Neutrophil (primary cell): ENCODE data around the gene PPIG.

Source experiments
- H3K27ac ChIP-seq: fragments of 200-600 bp; sonication (generic); 2 replicates; pipeline ENCODE4 v1.5.1; 2016; ENCODE audit warnings: mild to moderate bottlenecking, moderate library complexity
- H3K27me3 ChIP-seq: fragments of 200-600 bp; sonication (generic); 2 replicates; pipeline ENCODE4 v1.6.0; 2016; ENCODE audit warnings: mild to moderate bottlenecking
- H3K36me3 ChIP-seq: fragments of 200-600 bp; sonication (generic); 2 replicates; pipeline ENCODE4 v1.5.1; 2017
- H3K4me1 ChIP-seq, 2 experiments: fragments of 200-600 bp in 1 of 2; sonication (generic) in 1 of 2; 1 replicate in 1 of 2; 2 replicates in 1 of 2; pipeline versions ENCODE4 v1.5.1 to v1.6.1; 2013 to 2016; ENCODE audit warnings: low read depth in 1 of 2, low read length in 1 of 2, mild to moderate bottlenecking in 1 of 2, moderate library complexity in 1 of 2; ENCODE audit not compliant: control insufficient read depth in 1 of 2, insufficient read depth in 1 of 2
- H3K4me3 ChIP-seq, 2 experiments: fragments of 200-600 bp in 1 of 2; sonication (generic) in 1 of 2; 1 replicate in 1 of 2; 2 replicates in 1 of 2; pipeline ENCODE4 v1.5.1; 2013 to 2016; ENCODE audit warnings: low read depth in 1 of 2, low read length in 1 of 2, mild to moderate bottlenecking in 1 of 2, moderate library complexity in 1 of 2
- H3K9me3 ChIP-seq: fragments of 200-600 bp; sonication (generic); 2 replicates; pipeline ENCODE4 v1.5.1; 2016
- CTCF ChIP-seq: fragments of 200-600 bp; sonication (generic); IDR thresholded peaks from 2 replicates; pipeline ENCODE4 v1.5.1; 2016; ENCODE audit warnings: antibody characterized with exemption

Gene PPIG

GRCh38 chr2:169664978-169665930, 81.1 kb downstream of the PPIG start:
- no peaks in the 10 kb centered on the region for H3K4me1 ChIP-seq
- no peaks in the 10 kb centered on the region for H3K36me3 ChIP-seq
- H3K27ac ChIP-seq = no peak overlapping the region
- no peak overlapping the region for H3K4me3 ChIP-seq
- H3K27me3 ChIP-seq = no peaks in the 10 kb centered on the region
- no peaks in the 10 kb centered on the region for H3K9me3 ChIP-seq
- TF ChIP-seq CTCF = no peak

GRCh38 chr2:169667583-169667982, 83.4 kb downstream of the PPIG start:
- no peak for TF ChIP-seq CTCF
- H3K9me3 ChIP-seq = no peaks in the 10 kb centered on the region
- H3K4me3 ChIP-seq = no peak overlapping the region
- no peak overlapping the region for H3K27ac ChIP-seq
- no peaks in the 10 kb centered on the region for H3K4me1 ChIP-seq
- no peaks in the 10 kb centered on the region for H3K27me3 ChIP-seq
- no peaks in the 10 kb centered on the region for H3K36me3 ChIP-seq

DNA sequence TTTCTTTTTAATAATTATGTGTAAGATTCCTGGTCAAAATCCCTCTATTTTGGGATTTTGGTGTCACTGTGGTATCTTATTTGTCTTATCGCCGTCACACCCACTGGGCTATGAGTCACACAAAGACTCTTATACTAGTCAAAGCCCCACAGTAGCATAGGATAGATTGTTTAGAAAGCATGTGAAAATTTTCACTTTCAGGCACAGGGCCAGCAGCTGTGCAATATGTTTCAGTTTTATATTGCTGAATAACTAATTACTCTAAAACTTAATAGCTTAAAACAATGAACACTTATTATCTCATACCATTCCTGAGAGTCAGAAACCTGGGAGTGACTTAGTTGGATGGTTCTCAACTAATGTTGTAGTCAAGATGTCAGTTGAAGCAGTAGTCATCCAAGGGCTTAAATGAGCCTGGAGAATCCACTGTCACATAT, 86.1 kb downstream of the PPIG start:
- no peaks in the 10 kb centered on the region for H3K27me3 ChIP-seq
- no peak overlapping the region for H3K4me3 ChIP-seq
- H3K9me3 ChIP-seq = no peaks in the 10 kb centered on the region
- H3K4me1 ChIP-seq = no peaks in the 10 kb centered on the region
- no peaks in the 10 kb centered on the region for H3K36me3 ChIP-seq
- no peak overlapping the region for H3K27ac ChIP-seq
- TF ChIP-seq CTCF = no peak

- Histone ChIP-seq H3K27ac (no peak overlapping the region), H3K4me1 (no peaks in the 10 kb centered on the region), H3K4me3 (no peak overlapping the region), H3K36me3 (no peaks in the 10 kb centered on the region), H3K27me3 (no peaks in the 10 kb centered on the region), H3K9me3 (no peaks in the 10 kb centered on the region)
- TF ChIP-seq CTCF = no peak
These were observed 86.8 kb downstream of the PPIG start for GRCh38 chr2:169670937-169671336.

GRCh38 chr2:169672406-169672805, 88.3 kb downstream of the PPIG start:
- Histone ChIP-seq H3K27me3 (no peaks in the 10 kb centered on the region), H3K4me1 (no peaks in the 10 kb centered on the region), H3K36me3 (no peaks in the 10 kb centered on the region), H3K4me3 (no peak overlapping the region), H3K27ac (no peak overlapping the region), H3K9me3 (no peaks in the 10 kb centered on the region)
- TF ChIP-seq CTCF = no peak
